ENCODE measurements around the gene POU3F3. TPM values are rescaled to one million over a fixed set of nuclear protein-coding genes. Genes with fewer than 3 reads are reported as not detected.

POU3F3 gene
- total RNA-seq, 2 experiments from 2014 or later: 2.7 to 3.1 TPM

GRCh38 chr2:104820126-104820525 lies 33.8 kb upstream of the POU3F3 start:
- TF ChIP-seq EZH2phosphoT487 (IDR thresholded peaks at IDR 0.05; ENCODE audit: borderline replicate concordance, low read depth, low read length): no peak
- TF ChIP-seq, protein P1, sequence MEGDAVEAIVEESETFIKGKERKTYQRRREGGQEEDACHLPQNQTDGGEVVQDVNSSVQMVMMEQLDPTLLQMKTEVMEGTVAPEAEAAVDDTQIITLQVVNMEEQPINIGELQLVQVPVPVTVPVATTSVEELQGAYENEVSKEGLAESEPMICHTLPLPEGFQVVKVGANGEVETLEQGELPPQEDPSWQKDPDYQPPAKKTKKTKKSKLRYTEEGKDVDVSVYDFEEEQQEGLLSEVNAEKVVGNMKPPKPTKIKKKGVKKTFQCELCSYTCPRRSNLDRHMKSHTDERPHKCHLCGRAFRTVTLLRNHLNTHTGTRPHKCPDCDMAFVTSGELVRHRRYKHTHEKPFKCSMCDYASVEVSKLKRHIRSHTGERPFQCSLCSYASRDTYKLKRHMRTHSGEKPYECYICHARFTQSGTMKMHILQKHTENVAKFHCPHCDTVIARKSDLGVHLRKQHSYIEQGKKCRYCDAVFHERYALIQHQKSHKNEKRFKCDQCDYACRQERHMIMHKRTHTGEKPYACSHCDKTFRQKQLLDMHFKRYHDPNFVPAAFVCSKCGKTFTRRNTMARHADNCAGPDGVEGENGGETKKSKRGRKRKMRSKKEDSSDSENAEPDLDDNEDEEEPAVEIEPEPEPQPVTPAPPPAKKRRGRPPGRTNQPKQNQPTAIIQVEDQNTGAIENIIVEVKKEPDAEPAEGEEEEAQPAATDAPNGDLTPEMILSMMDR (conservative IDR thresholded peaks at IDR 0.05; ENCODE audit: low read length): no peak
- Histone ChIP-seq H3K27ac (ENCODE audit: low read depth, low read length, poor library complexity, severe bottlenecking) (no peak overlapping the region), H3K4me2 (ENCODE audit: low read length) (no peak overlapping the region), H4K20me1 (ENCODE audit: insufficient read depth, low read length) (no peaks in the 10 kb centered on the region), H2AFZ (ENCODE audit: low read length) (no peak overlapping the region), H3K4me3 (ENCODE audit: low read depth, low read length, poor library complexity, severe bottlenecking) (no peak overlapping the region), H3K36me3 (ENCODE audit: insufficient read depth, low read length) (no peaks in the 10 kb centered on the region), H3K9me2 (ENCODE audit: insufficient read depth, low read length) (no peaks in the 10 kb centered on the region), H3K9me3 (ENCODE audit: low read length) (no peaks in the 10 kb centered on the region), H3K4me1 (ENCODE audit: insufficient read depth, low read length, poor library complexity, severe bottlenecking) (no peaks in the 10 kb centered on the region), H3K79me2 (ENCODE audit: insufficient read depth, low read depth, low read length) (no peaks in the 10 kb centered on the region)
- CTCF ChIA-PET (ENCODE audit: unreplicated experiment): no interaction called here
- POLR2A ChIA-PET: interaction anchor here (0.9 to 1.0 kb wide), 2 partner anchors 8 to 1602 kb away, joined by 3 to 4 read pairs; no protein-coding TSS in a partner anchor
- no TSS peak for BruUV-seq (replicated peaks)
- intact Hi-C loops (cut with micrococcal nuclease; ENCODE audit: unreplicated experiment): no loop called here
- no peak for DNase-seq (ENCODE audit: low spot score)

GRCh38 chr2:104825124-104825865 lies 28.6 kb upstream of the POU3F3 start:
- H4K20me1 ChIP-seq (ENCODE audit: insufficient read depth, low read length): no peaks in the 10 kb centered on the region
- H3K4me1 ChIP-seq (ENCODE audit: insufficient read depth, low read length, poor library complexity, severe bottlenecking): no peaks in the 10 kb centered on the region
- DNase-seq (ENCODE audit: low spot score): no peak
- TF ChIP-seq EZH2phosphoT487 (IDR thresholded peaks at IDR 0.05; ENCODE audit: borderline replicate concordance, low read depth, low read length): no peak
- TF ChIP-seq, protein P1 (conservative IDR thresholded peaks at IDR 0.05; ENCODE audit: low read length): no peak
- no peak overlapping the region for H3K4me3 ChIP-seq (ENCODE audit: low read depth, low read length, poor library complexity, severe bottlenecking)
- no peaks in the 10 kb centered on the region for H3K36me3 ChIP-seq (ENCODE audit: insufficient read depth, low read length)
- BruUV-seq (replicated peaks): no TSS peak
- H3K4me2 ChIP-seq (ENCODE audit: low read length): no peak overlapping the region
- intact Hi-C loops (cut with micrococcal nuclease; ENCODE audit: unreplicated experiment): no loop called here
- H3K9me3 ChIP-seq (ENCODE audit: low read length): no peaks in the 10 kb centered on the region
- ChIA-PET POLR2A (no interaction called here), CTCF (ENCODE audit: unreplicated experiment) (no interaction called here)
- H3K9me2 ChIP-seq (ENCODE audit: insufficient read depth, low read length): no peaks in the 10 kb centered on the region
- no peak overlapping the region for H3K27ac ChIP-seq (ENCODE audit: low read depth, low read length, poor library complexity, severe bottlenecking)
- no peaks in the 10 kb centered on the region for H3K79me2 ChIP-seq (ENCODE audit: insufficient read depth, low read depth, low read length)
- H2AFZ ChIP-seq (ENCODE audit: low read length): no peak overlapping the region

DNA sequence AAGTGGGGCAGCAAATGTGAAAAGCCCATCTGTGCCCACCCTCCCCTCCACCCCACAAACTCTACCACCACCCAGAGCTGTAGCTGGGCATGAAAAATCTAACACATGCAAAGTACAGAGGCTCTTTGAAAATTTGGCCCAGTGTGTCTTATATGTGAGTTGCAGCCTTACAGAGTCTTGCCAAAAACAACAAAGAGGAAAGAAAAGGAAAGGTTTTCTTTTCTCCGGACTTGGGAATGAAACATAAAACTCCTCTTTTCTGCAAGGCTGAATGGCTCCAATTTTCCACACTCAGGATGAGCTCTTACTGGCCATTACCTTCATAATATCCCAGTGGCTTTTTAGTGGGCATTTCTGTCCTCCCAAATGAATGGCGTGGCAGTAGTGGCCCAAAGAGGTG lies 27.9 kb upstream of the POU3F3 start:
- no peak overlapping the region for H3K4me3 ChIP-seq (ENCODE audit: low read depth, low read length, poor library complexity, severe bottlenecking)
- H3K79me2 ChIP-seq (ENCODE audit: insufficient read depth, low read depth, low read length): no peaks in the 10 kb centered on the region
- no peaks in the 10 kb centered on the region for H3K4me1 ChIP-seq (ENCODE audit: insufficient read depth, low read length, poor library complexity, severe bottlenecking)
- no peak for DNase-seq (ENCODE audit: low spot score)
- H3K9me3 ChIP-seq (ENCODE audit: low read length): no peaks in the 10 kb centered on the region
- H3K9me2 ChIP-seq (ENCODE audit: insufficient read depth, low read length): no peaks in the 10 kb centered on the region
- ChIA-PET CTCF (ENCODE audit: unreplicated experiment) (no interaction called here), POLR2A (no interaction called here)
- no TSS peak for BruUV-seq (replicated peaks)
- H3K27ac ChIP-seq (ENCODE audit: low read depth, low read length, poor library complexity, severe bottlenecking): no peak overlapping the region
- H3K4me2 ChIP-seq (ENCODE audit: low read length): no peak overlapping the region
- intact Hi-C loops (cut with micrococcal nuclease; ENCODE audit: unreplicated experiment): no loop called here
- TF ChIP-seq EZH2phosphoT487 (IDR thresholded peaks at IDR 0.05; ENCODE audit: borderline replicate concordance, low read depth, low read length): no peak
- TF ChIP-seq, protein P1 (conservative IDR thresholded peaks at IDR 0.05; ENCODE audit: low read length): no peak
- H3K36me3 ChIP-seq (ENCODE audit: insufficient read depth, low read length): no peaks in the 10 kb centered on the region
- no peak overlapping the region for H2AFZ ChIP-seq (ENCODE audit: low read length)
- no peaks in the 10 kb centered on the region for H4K20me1 ChIP-seq (ENCODE audit: insufficient read depth, low read length)
